ENCODE measurements around the gene NSG2. TPM values are rescaled to one million over a fixed set of nuclear protein-coding genes. Genes with fewer than 3 reads are reported as not detected.

Gene NSG2
- total RNA-seq, 4 donors from 2014 or later, result 1.1 to 1.2 TPM; not detected in 2

- no peak for TF ChIP-seq POLR2A (IDR thresholded peaks at IDR 0.05)
- TF ChIP-seq, protein P1, sequence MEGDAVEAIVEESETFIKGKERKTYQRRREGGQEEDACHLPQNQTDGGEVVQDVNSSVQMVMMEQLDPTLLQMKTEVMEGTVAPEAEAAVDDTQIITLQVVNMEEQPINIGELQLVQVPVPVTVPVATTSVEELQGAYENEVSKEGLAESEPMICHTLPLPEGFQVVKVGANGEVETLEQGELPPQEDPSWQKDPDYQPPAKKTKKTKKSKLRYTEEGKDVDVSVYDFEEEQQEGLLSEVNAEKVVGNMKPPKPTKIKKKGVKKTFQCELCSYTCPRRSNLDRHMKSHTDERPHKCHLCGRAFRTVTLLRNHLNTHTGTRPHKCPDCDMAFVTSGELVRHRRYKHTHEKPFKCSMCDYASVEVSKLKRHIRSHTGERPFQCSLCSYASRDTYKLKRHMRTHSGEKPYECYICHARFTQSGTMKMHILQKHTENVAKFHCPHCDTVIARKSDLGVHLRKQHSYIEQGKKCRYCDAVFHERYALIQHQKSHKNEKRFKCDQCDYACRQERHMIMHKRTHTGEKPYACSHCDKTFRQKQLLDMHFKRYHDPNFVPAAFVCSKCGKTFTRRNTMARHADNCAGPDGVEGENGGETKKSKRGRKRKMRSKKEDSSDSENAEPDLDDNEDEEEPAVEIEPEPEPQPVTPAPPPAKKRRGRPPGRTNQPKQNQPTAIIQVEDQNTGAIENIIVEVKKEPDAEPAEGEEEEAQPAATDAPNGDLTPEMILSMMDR (IDR thresholded peaks at IDR 0.05), result no peak
- DNase-seq, result no peak
- Histone ChIP-seq H3K9me3 (no peaks in the 10 kb centered on the region), H3K4me1 (no peaks in the 10 kb centered on the region), H3K4me3 (replicated peaks in 1 of 3) (no peak overlapping the region), H3K27me3 (no peaks in the 10 kb centered on the region), H3K27ac (no peak overlapping the region), H3K36me3 (no peaks in the 10 kb centered on the region)
- intact Hi-C loops (cut with DNase I), result no loop called here
- WGBS, 2 donors, result 80 to 90% methylated on average over 1 of the region's 1 CpG
Measured at GRCh38 chr5:174155281-174155680, 109.8 kb downstream of the NSG2 start.

- H3K4me3 ChIP-seq (replicated peaks in 1 of 3), result no peak overlapping the region
- TF ChIP-seq, protein P1 (IDR thresholded peaks at IDR 0.05), result no peak
- TF ChIP-seq POLR2A (IDR thresholded peaks at IDR 0.05), result no peak
- intact Hi-C loops (cut with DNase I), result no loop called here
- no peaks in the 10 kb centered on the region for H3K4me1 ChIP-seq
- no peaks in the 10 kb centered on the region for H3K36me3 ChIP-seq
- H3K27ac ChIP-seq, result no peak overlapping the region
- WGBS, 2 donors, result 62 to 64% methylated on average over 3 of the region's 3 CpGs
- no peaks in the 10 kb centered on the region for H3K27me3 ChIP-seq
- H3K9me3 ChIP-seq, result no peaks in the 10 kb centered on the region
- no peak for DNase-seq
Measured at GRCh38 chr5:174155706-174156105, 110.2 kb downstream of the NSG2 start.

GRCh38 chr5:174157048-174157447 lies 111.5 kb downstream of the NSG2 start:
- Histone ChIP-seq H3K36me3 (no peaks in the 10 kb centered on the region), H3K4me3 (replicated peaks in 1 of 3) (no peak overlapping the region), H3K27ac (no peak overlapping the region), H3K27me3 (no peaks in the 10 kb centered on the region), H3K4me1 (no peaks in the 10 kb centered on the region), H3K9me3 (no peaks in the 10 kb centered on the region)
- 77 to 85% methylated on average over 4 to 5 of the region's 5 CpGs for WGBS, 2 donors
- TF ChIP-seq, protein P1 (IDR thresholded peaks at IDR 0.05), result no peak
- no peak for TF ChIP-seq POLR2A (IDR thresholded peaks at IDR 0.05)
- intact Hi-C loops (cut with DNase I), result no loop called here
- DNase-seq, result no peak

Other genes with a start within 250 kb of the NSG2 start
- gene CPEB4, start 157.4 kb upstream of the NSG2 start, total RNA-seq, result 10 to 100 TPM; 51.5 to 69.5 (median 66.1) TPM
- gene C5orf47, start 56.5 kb upstream of the NSG2 start, total RNA-seq, result under 1 TPM in 2 of 4 donors, not detected in 2; 0.13 to 0.22 TPM